ENCODE results near the gene SLC30A7.

DNA sequence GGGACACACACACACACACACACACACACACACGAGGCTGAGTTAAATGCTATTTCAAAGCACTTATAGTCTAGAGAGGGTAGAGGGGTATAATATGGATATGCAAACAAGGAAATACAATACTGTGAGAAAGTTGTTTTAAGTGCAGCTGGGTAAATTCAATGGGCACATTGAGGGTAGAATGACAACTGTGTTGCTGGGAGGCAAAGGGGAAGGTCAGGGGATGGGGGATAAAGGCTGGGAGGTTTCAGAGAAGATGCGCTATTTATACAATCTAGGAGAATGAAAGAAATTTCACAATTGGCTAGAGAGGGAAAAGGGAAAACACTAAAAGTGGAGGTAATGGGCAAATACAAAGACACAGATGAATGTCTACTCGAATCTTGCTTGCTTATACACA, 20.7 kb upstream of the SLC30A7 start:
- TF ChIP-seq CTCF (conservative IDR thresholded peaks at IDR 0.05; ENCODE audit: low read depth, low read length) (no peak), EZH2 (IDR thresholded peaks at IDR 0.05; ENCODE audit: borderline replicate concordance, low read depth, low read length, poor library complexity, severe bottlenecking) (no peak)
